Esophagus squamous epithelium (tissue), 5 donors: Measurements from ENCODE around the gene MAP3K8. TPM values are rescaled to one million over a fixed set of nuclear protein-coding genes. Genes with fewer than 3 reads are reported as not detected.
"Not testable (repeated sequence)": the region's sequence is repeated elsewhere in the genome, so short reads cannot be mapped to it uniquely, and the experiment has no call there.

Experiments
- DNase-seq: peaks from one replicate; lab custom pipeline; 2025; lab: John Stamatoyannopoulos, UW
- H3K27ac ChIP-seq, 4 donors: fragments of 200-600 bp; sonication (generic); one replicate each; pipeline ENCODE4 v1.5.1; 2016 to 2019; ENCODE audit warnings: mild to moderate bottlenecking in 1 of 4
- H3K27me3 ChIP-seq, 4 donors: fragments of 200-600 bp; sonication (generic); 1 replicate in 3 of 4; 2 replicates in 1 of 4; pipeline versions ENCODE4 v1.5.1 to v1.6.0; 2017 to 2021; ENCODE audit warnings: antibody characterized with exemption in 1 of 4
- H3K36me3 ChIP-seq, 3 donors: fragments of 200-600 bp; sonication (generic); one replicate each; pipeline ENCODE4 v1.5.1; 2016 to 2019
- H3K4me1 ChIP-seq, 3 donors: fragments of 200-600 bp; sonication (generic); one replicate each; pipeline ENCODE4 v1.5.1; 2017 to 2019
- H3K4me3 ChIP-seq, 4 donors: fragments of 200-600 bp; sonication (generic); 1 replicate in 3 of 4; 2 replicates in 1 of 4; pipeline ENCODE4 v1.5.1; 2016 to 2019; ENCODE audit warnings: mild to moderate bottlenecking in 2 of 4, moderate library complexity in 1 of 4
- H3K9me3 ChIP-seq, 3 donors: fragments of 200-600 bp; sonication (generic); one replicate each; pipeline ENCODE4 v1.5.1; 2016 to 2019
- POLR2A ChIP-seq, 4 donors: fragments of 450-650 bp; IDR thresholded peaks; one replicate each; pipeline ENCODE4 v1.6.1; 2017; ENCODE audit warnings: antibody characterized with exemption in 4 of 4, mild to moderate bottlenecking in 4 of 4, moderate library complexity in 3 of 4
- WGBS, 2 donors: methylation state at CpG; one replicate each; pipeline ENCODE4 v1.1.5; 2018; 5-methylcytosine and 5-hydroxymethylcytosine counted together
- intact Hi-C: fragments of 100-400 bp; cut with DNase I; formaldehyde crosslinking; loops from one replicate; pipeline ENCODE4 v1.15.0; 2022
- total RNA-seq, 4 donors: library from RNA; depleted of rRNA; stranded (reverse); fragments of >200 nt; gene quantifications; one replicate each; pipeline ENCODE4 v1.1.0, GENCODE V29; 2016
- TF ChIP-seq, protein P1 (sequence below), 6 experiments: fragments of 450-650 bp in 4 of 6; fragments of 200-600 bp in 2 of 6; sonication (generic) in 2 of 6; IDR thresholded peaks; one replicate each; pipeline ENCODE4 v1.5.1; 2016 to 2019; ENCODE audit warnings: antibody characterized with exemption in 6 of 6, mild to moderate bottlenecking in 4 of 6, moderate library complexity in 4 of 6
- donor health status: DM: yes; HTN: yes; CAD: no.

MAP3K8 gene
- total RNA-seq, 4 donors from 2014 or later = 9.4 to 20.6 (median 17.9) TPM

DNA sequence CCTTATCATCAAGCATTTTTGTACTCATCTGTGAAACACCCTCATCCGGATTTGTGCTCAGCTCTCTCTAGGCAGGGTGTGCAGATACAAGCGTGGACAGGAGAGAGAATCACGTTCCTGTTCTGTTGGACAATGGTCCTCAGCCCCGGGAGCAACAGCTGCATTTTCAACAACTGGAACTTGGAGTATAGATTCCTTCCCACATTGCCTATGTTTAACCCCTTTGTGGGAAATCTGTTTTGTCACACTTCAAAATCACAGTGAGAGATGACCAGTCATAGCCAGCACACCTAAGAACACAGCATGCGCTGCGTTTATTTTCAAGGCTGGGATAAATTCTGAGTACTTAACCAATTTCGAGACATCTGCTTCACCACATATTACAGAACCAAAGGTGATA, 32.5 kb downstream of the MAP3K8 start:
- 74 to 77% methylated on average over 7 of the region's 7 CpGs for WGBS, 2 donors
- no peak for TF ChIP-seq POLR2A (IDR thresholded peaks at IDR 0.05)
- TF ChIP-seq, protein P1, sequence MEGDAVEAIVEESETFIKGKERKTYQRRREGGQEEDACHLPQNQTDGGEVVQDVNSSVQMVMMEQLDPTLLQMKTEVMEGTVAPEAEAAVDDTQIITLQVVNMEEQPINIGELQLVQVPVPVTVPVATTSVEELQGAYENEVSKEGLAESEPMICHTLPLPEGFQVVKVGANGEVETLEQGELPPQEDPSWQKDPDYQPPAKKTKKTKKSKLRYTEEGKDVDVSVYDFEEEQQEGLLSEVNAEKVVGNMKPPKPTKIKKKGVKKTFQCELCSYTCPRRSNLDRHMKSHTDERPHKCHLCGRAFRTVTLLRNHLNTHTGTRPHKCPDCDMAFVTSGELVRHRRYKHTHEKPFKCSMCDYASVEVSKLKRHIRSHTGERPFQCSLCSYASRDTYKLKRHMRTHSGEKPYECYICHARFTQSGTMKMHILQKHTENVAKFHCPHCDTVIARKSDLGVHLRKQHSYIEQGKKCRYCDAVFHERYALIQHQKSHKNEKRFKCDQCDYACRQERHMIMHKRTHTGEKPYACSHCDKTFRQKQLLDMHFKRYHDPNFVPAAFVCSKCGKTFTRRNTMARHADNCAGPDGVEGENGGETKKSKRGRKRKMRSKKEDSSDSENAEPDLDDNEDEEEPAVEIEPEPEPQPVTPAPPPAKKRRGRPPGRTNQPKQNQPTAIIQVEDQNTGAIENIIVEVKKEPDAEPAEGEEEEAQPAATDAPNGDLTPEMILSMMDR (IDR thresholded peaks at IDR 0.05) = no peak
- Histone ChIP-seq H3K9me3 (no peaks in the 10 kb centered on the region), H3K36me3 (peaks cover 0 to 17% (median 5%) of the 10 kb centered on the region in 3 donors), H3K4me3 (no peak overlapping the region), H3K27me3 (no peaks in the 10 kb centered on the region), H3K4me1 (peaks cover 0 to 4% (median 0%) of the 10 kb centered on the region in 3 donors), H3K27ac (no peak overlapping the region)
- intact Hi-C loops = no loop called here
- DNase-seq = no peak

DNA sequence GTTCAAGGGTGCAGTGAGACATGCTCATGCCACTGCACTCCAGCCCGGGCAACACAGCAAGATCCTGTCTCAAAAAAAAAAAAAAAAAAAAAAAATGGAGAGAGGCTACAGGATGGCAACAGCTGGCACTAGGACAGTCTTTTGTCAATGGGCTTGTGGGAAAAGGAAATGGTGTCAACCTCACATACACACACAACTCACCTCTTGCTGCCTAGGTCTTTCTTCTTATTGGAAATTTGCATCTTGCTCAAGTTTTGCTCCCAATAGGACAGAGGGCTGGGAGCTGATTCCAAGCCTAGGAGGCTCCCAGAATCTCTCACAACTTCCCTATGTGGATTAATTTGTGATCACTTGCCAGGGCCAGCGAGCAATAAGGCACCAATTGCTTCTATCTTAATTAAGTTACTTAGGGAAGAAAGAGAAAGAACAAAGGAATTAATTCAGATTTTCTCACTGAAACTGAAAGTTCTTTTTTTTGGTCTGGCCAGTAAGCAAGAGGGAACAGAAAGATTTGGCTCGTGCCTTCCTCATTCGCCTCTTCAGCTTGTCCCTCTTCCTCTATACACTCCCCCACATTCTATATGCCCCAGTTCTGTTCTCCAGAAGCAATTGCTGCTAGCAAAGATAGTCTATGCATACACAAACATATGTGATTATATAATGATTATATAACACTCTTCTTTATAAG, 33.8 kb downstream of the MAP3K8 start:
- H3K4me3 ChIP-seq = no peak overlapping the region
- H3K27ac ChIP-seq = peak overlapping the region in 1 of 4 donors; percentile 34
- intact Hi-C loops = no loop called here
- no peak for DNase-seq
- H3K36me3 ChIP-seq = peaks cover 0 to 4% (median 0%) of the 10 kb centered on the region in 3 donors
- no peaks in the 10 kb centered on the region for H3K27me3 ChIP-seq
- no peaks in the 10 kb centered on the region for H3K9me3 ChIP-seq
- H3K4me1 ChIP-seq = peaks cover 0 to 4% (median 0%) of the 10 kb centered on the region in 3 donors
- no peak for TF ChIP-seq POLR2A (IDR thresholded peaks at IDR 0.05)
- TF ChIP-seq, protein P1 (IDR thresholded peaks at IDR 0.05) = no peak
- WGBS, 2 donors = 64 to 66% methylated on average over 4 of the region's 4 CpGs

DNA sequence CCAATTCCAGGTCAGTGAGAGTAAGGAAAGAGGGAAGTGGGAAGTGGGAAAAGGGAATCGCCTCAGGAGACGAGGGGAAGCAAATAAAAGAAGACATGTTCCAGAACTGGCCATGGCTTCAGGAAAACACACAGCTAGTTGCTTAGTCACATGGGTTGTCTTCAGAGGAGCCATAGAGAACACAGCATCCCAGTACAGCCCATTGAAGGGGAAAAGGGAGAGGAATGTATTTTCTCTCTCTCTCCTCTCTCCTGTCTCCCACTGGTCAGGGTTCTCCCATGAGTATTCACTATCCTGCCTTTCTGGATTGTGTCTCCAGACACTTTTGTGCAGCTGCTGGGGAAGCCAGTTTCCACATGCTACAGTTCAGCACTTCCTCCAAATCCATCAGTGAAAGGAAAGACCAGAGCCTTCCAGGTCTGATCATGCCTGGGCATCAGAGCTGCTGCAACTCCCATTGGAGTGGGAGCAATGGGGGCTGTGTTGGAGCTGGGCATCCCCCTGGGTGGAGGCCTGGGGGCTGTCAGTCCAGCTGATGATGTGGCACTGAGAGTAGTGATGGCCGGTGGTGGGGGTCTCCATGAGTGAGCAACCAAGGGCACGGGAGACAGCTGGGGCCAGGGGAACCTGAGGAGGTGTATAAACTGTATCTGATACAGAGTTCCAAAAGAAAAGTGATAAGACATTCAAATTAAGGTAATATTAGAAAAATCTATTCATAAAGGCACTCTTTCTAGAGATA, 38.6 kb downstream of the MAP3K8 start:
- H3K27ac ChIP-seq = no peak overlapping the region
- 78 to 81% methylated on average over 3 to 4 of the region's 4 CpGs for WGBS, 2 donors
- TF ChIP-seq, protein P1 (IDR thresholded peaks at IDR 0.05) = no peak
- TF ChIP-seq POLR2A (IDR thresholded peaks at IDR 0.05) = no peak
- H3K27me3 ChIP-seq = no peaks in the 10 kb centered on the region
- H3K4me3 ChIP-seq = no peak overlapping the region
- no peaks in the 10 kb centered on the region for H3K36me3 ChIP-seq
- H3K4me1 ChIP-seq = no peaks in the 10 kb centered on the region
- DNase-seq = no peak
- no peaks in the 10 kb centered on the region for H3K9me3 ChIP-seq
- intact Hi-C loops = no loop called here

DNA sequence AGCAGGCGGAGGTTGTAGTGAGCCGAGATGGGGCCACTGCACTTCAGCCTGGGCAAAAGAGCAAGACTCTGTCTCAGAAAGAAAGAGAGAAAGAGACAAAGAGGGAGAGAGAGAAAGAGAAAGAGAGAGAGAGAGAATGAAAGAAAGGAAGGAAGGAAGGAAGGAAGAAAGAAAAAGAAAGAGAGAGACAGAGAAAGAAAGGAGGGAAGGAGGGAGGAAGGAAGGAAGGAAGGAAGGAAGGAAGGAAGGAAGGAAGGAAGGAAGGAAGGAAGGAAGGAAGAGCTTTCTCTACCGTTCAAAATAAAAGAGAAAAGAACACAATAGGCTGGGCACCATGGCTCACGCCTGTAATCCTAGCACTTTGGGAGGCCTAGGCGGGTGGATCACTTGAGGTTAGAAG, 41.5 kb downstream of the MAP3K8 start:
- H3K4me1 ChIP-seq, H3K36me3 ChIP-seq, H3K9me3 ChIP-seq, H3K27me3 ChIP-seq, intact Hi-C loops, H3K4me3 ChIP-seq, DNase-seq, H3K27ac ChIP-seq: not testable (repeated sequence)
- WGBS, 2 donors = 60 to 71% methylated on average over 5 of the region's 5 CpGs

DNA sequence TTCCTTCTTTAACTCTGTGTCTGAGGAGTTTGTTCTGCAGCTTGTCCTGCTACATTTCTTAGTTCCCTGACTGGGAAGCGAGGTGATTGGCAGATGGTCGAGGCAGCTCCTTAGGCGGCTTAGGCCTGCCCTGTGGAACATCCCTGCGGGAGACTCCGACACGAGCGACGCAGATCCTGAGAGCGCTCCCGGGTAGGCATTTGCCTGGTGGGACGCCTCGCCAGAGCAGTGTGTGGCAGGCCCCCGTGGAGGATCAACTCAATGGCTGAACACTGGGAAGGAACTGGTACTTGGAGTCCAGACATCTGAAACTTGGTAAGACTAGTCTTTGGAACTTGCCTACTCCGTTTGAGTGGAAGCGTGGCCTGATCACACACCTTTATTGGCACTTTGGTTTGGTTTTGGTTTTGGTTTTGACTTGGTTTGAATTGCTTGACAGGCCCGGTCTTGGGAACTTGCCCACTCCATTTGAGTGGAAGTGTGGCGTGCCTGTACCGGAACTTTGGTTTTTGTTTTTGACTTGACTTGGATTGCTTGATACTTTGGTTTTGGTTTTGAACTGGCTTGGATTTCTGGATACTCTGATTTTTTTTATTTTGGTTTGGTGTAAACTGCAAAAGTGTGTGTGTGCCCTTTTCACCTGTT, 42.6 kb downstream of the MAP3K8 start:
- no peak for DNase-seq
- no peaks in the 10 kb centered on the region for H3K27me3 ChIP-seq
- intact Hi-C loops = no loop called here
- H3K27ac ChIP-seq = no peak overlapping the region
- TF ChIP-seq POLR2A (IDR thresholded peaks at IDR 0.05) = no peak
- TF ChIP-seq, protein P1 (IDR thresholded peaks at IDR 0.05) = no peak
- no peak overlapping the region for H3K4me3 ChIP-seq
- no peaks in the 10 kb centered on the region for H3K36me3 ChIP-seq
- H3K9me3 ChIP-seq = no peaks in the 10 kb centered on the region
- no peaks in the 10 kb centered on the region for H3K4me1 ChIP-seq
- WGBS, 2 donors = 55 to 59% methylated on average over 5 to 13 of the region's 18 CpGs

DNA sequence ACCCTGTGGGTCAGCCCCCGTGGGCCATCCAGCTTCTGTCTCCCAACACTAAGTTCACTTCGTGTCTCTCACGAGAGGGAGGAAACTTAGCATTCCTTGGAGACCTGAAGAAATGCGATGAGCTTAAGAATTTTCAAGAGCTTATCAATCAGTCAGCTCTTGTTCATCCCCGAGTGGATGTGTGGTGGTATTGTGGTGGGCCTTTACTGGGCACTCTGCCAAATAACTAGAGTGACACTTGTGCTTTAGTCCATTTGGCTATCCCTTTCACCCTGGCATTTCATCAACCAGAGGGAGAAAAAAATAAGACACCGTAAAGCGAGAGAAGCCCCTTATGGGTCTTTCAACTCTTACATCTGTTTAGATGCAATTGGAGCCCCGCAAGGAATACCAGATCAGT, 45.5 kb downstream of the MAP3K8 start:
- DNase-seq, H3K9me3 ChIP-seq, intact Hi-C loops, H3K27ac ChIP-seq, H3K27me3 ChIP-seq, H3K36me3 ChIP-seq, H3K4me1 ChIP-seq, H3K4me3 ChIP-seq: not testable (repeated sequence)
- WGBS, 2 donors = 75 to 80% methylated on average over 7 to 8 of the region's 8 CpGs
